Measurements from ENCODE around the gene LRRC36.

Gene LRRC36

DNA sequence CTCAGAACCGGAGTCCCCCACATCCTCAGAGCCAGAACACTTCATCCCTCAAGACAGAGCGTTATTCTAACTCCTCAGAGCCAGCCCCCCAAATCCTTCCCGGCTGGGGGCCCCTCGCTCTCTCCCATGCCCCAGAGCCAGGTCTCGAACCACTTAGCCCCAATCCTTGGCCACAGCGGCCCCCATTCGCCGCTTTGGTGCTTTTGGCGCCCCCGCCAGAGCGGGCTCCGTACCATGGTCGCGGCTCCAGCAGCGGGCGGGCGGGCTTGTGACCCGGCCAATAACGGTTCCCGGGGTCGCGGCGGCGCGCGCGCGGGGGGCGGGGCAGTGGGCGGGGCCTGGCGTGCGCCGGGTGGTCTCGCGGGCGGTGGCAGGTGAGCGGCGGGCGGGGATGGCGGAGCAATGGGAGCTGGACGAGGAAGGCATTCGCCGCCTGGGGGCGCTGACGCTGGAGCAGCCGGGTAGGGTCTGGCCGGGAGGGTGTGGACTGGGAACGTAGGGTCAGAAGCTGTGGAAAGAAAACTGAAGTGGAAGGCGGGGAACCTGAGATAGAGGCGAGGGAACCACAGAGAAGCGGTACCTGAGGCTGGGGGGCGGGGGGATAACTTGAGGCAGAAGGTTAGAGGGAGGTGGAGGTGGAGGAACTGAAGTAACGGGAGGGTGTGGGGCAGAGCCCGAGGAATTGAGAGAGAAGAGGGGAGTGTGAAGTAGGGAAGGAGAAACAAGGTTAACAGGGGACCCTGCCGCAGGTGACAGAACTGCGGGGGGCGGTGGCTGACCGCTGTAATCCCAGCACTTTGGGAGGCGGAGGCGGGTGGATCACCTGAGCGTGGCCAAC, at the start of gene LRRC36, which contains the start of gene KCTD19:
LRRC36 (plus strand) TSS at position 344 of the 838 bp plus-strand sequence; CDS start at position 392, 48 bp downstream.
KCTD19 (minus strand) TSS at position 270 of the 838 bp plus-strand sequence; CDS start at position 236, 34 bp downstream.
- DNase-seq, result peak in 7 of 14 donors; percentile 3 to 40 (median 19)

- DNase-seq, result peak in 1 of 14 donors; percentile 51
Measured at GRCh38 chr16:67277294-67277998, 49.2 kb upstream of the LRRC36 start.

DNA sequence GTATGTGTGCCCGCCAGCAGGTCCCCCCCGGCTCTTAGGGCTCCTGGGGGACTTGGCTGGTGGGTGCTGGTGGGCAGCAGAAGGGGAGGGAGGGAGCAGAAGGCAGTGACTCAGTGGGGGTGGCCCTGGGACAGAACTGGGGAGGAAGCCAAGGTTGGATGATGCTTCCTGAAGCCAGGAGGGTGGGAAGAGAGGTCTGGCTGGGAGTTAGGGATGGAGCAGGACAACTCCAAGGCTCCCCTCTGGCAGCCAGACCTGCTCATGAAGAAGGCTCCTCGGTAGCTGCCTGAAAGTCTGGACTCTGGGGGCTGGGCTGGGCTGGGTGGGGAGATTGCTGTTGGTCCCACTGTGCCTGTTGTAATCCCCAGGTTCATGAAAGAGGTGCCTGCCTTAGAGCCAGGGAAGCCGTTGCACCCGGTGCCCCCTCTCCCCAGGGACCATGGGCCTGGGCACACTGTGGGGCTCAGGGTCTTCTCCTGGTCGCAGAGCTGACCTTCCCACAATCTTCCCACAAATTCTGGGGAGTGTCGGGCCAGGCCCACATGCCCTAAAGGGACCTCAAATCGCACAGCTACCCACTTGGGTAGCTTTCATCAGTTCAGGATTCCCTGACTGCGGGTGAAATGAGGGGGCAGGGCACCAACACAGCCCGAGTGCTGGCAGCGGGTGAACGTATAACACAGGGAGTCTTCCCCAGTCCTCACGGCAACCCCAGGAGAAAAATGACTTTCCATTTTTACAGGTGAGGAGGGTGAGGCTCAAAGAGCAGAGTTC, 48.4 kb upstream of the LRRC36 start:
- DNase-seq, result no peak

- DNase-seq, result no peak
Measured at GRCh38 chr16:67278773-67279295, 47.8 kb upstream of the LRRC36 start.

DNA sequence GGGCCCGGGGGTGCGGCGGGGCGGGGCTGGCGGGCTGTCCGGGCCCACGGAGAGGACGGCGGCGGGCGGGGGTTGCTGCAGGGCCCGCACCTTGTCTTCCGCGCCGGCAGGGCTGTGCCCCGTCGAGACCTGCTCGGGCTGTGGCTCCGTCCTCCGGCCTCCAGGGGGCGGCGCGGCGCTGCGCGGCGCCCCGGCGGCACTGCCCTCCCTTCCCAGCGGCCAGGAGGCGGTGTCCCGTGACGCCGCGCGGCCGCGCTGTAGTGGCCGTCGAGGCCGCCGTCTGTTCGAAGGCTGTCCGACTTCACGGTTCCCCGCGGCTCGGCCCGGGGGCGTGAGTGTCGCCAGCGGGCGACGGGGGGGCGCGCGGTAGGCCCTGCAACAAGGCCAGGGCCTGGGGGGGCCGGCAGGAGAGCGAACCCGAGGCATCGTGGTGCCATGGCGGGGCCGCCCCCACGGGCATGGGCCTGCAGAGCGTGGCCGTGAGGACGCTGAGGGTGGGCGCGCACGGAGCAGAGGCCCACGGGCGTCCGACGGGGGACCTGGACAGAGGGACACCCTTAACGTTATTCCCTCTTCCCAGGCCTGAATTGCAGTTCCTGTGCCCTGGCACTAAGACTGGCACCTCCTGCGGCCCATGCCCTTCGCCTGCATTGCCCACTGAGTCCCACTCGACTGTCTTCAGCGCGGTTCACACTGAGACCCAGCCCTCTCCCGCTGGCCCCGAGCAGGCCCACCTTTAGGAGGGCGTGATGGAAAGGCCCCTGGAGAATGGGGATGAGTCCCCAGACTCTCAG, 47.1 kb upstream of the LRRC36 start, which contains the start of gene PLEKHG4:
PLEKHG4 (plus strand) TSS at position 237 of the 794 bp plus-strand sequence; CDS start at position 750, 513 bp downstream.
- DNase-seq, result peak in 6 of 14 donors; percentile 9 to 62 (median 28)

DNA sequence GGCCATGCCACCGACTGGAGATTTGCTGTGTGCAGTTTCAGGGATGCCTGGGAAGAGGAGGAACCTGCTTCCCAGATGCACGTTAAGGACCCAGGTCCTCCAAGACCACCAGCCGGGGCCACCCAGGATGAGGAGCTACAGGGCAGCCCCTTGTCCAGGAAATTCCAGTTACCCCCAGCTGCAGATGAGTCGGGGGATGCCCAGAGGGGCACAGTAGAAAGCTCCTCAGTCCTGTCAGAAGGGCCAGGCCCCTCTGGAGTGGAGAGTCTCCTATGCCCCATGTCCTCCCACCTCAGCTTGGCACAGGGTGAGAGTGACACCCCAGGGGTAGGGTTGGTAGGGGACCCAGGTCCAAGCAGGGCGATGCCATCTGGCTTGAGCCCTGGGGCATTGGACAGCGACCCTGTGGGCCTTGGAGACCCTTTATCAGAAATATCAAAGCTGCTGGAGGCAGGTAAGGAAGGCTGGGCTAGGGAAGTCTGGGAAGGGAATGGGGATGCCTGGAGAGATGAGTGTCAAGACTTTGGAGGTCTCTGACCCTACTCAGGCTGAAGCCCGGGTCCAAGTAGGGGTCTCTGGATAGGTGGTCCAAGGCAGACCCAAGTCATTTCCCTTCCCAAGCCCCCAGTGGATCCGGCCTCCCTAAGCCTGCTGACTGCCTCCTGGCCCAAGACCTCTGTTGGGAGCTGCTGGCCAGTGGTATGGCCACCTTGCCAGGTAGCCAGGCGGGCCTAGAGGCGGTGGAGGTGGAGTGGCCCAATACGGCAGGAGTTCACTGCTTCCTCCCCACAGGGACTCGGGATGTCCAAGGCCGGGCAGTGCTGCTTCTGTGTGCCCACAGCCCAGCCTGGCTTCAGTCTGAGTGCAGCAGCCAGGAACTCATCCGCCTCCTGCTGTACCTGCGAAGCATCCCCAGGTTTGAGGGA, 46.3 kb upstream of the LRRC36 start:
- DNase-seq, result no peak

- DNase-seq, result no peak
Measured at GRCh38 chr16:67281536-67282446, 44.8 kb upstream of the LRRC36 start.

DNA sequence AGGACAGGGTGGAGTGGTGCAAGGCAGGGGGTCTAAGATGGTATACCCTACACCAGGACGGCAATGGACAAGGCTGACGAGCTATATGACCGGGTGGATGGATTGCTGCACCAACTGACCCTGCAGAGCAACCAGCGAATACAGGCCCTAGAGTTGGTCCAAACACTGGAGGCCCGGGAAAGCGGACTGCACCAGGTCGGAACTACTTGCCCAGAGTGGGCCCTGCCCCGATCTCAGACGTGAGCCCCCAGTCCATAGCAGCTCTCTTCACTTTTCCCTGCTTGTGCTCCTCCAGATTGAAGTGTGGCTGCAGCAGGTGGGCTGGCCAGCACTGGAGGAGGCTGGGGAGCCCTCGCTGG, 44.2 kb upstream of the LRRC36 start:
- DNase-seq, result no peak

DNA sequence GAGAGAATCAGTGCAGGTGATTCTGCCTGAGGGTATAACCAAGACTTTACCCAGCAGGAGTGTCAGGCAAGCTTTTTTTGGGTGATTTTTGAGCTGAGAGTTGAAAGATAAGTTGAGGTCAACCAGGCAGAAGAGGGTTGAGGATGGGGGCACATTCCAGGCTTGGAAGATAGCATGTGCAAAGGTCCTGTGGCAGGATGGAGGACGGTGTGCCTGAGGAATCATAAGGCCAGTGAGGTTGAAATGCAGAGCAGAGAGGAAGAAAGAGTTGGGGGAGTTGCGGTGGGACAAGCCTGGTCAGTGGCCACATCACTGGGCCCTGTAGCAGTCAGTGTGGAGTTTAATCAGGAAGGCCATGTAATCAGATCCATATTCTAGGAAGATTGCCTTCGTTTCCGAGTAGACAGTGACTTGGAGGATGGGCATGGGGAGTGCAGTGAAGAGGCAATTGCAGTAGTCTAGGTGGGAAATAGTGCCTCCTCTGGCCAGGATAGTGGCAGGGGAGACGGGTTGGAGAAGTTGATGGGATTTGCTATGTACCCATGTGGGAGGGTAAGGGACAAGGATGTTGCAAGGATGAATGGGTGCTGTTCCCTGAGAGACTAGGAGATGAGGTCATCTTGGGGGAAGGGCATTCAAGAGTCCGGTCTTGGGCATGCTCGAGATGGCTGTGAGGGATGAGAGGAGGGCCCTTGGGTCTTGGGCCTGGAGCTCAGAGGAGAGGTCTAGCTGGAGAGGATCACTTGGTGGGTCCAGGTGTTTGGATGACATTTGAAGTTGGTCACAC, 43.4 kb upstream of the LRRC36 start:
- no peak for DNase-seq

DNA sequence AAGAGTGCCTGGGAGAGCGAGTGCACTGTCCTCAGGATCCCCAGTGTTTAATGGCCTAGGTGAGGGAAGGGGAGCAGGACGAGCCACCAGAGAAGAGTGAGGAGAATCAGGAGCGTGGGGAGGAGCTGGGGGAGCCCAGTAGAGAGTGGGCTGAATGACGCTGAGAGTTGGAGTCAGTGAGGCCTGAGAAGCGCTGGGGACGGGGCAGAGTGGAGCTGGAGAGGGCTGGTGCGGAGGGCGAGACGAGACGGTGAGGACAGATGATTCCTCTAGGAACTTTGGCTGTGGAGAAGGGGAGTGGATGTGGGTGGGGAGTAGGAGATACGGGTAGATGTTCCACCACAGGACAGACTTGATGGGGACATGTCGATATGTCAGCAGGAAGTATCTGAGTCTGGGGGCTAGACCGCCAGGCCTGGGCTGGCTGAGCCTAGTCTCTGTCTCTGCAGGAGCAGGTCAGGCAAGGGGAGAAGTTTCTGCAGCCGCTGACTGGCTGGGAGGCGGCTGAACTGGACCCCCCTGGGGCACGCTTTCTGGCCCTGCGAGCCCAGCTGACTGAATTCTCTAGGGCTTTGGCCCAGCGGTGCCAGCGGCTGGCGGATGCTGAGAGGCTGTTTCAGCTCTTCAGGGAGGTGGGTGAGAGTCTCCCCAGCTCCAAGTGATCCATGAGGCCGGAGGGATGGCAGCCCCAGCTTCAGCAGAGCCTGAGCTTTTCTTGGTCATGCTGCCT, 42.6 kb upstream of the LRRC36 start:
- DNase-seq, result no peak

- DNase-seq, result peak in 3 of 14 donors; percentile 6 to 48 (median 20)
Measured at GRCh38 chr16:67284699-67285646, 41.6 kb upstream of the LRRC36 start.

GRCh38 chr16:67286441-67287235, 40.0 kb upstream of the LRRC36 start:
- no peak for DNase-seq

GRCh38 chr16:67287960-67288359, 38.7 kb upstream of the LRRC36 start:
- DNase-seq, result no peak

DNA sequence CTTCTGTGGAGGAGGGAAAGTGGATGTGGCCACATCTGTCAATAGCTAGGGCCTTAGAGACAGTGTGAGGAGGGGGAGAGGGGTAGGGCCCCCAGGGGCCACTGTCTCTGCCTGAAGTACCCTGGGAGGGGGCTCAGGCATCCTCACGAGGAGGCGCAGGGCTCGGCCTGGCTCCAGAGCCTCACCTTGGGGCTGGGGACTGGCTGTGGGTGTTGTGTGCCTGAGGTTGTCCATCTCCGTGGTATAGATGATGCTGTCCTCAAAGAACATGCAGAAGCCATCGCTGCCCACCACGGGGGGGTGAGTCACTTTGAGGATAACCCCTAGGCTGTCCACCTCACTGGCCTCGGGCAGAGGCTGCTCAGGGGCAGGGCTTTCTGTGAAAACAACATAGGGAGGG, 35.2 kb upstream of the LRRC36 start:
- DNase-seq, result no peak

DNA sequence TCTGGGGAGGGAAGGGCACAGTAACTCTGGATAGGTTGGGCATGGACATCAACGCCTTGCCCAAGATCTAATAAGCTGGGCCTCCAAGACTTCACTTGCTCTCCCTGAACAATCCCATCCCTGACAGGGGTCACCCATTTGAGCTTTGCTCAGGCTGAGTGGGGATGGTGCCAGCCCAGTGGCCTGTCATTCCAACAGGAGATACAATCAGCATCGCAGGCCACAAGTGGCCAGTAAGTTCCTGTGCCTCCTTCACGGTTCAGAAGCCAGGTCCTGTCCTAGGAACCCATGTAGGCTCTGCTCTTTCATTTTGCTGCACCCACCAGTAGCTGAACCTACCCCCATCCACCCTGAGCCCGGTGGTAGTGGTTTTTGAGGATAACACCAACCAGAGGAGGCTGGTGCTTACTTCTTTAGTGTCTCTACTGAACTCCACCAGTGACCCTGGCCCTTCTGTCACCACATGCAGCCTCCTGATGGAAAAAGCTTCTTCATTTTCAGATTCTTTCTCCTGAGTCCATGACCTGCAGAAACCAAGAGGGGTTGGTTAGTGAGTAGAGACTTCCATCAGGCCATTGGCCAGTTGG, 32.4 kb upstream of the LRRC36 start:
- no peak for DNase-seq
